ENCODE data around the gene SLC24A4.

Gene SLC24A4

GRCh38 chr14:92404938-92405337 is 82.0 kb downstream of the SLC24A4 start:
- FAIRE-seq, result no peak

GRCh38 chr14:92407410-92407809 is 84.4 kb downstream of the SLC24A4 start:
- no peak for FAIRE-seq

- no peak for FAIRE-seq
These were observed 86.1 kb downstream of the SLC24A4 start for GRCh38 chr14:92409043-92409442.

- no peak for FAIRE-seq
These were observed 88.2 kb downstream of the SLC24A4 start for GRCh38 chr14:92411135-92411534.

- no peak for FAIRE-seq
These were observed 89.0 kb downstream of the SLC24A4 start for GRCh38 chr14:92411941-92412340.

GRCh38 chr14:92412912-92413311 is 89.9 kb downstream of the SLC24A4 start:
- FAIRE-seq, result no peak

- FAIRE-seq, result no peak
These were observed 90.4 kb downstream of the SLC24A4 start for GRCh38 chr14:92413379-92413778.

GRCh38 chr14:92414690-92415445 is 91.9 kb downstream of the SLC24A4 start:
- no peak for FAIRE-seq

- no peak for FAIRE-seq
These were observed 93.0 kb downstream of the SLC24A4 start for GRCh38 chr14:92415969-92416368.

- no peak for FAIRE-seq
These were observed 93.6 kb downstream of the SLC24A4 start for GRCh38 chr14:92416544-92416943.

GRCh38 chr14:92417759-92418158 is 94.8 kb downstream of the SLC24A4 start:
- FAIRE-seq, result no peak

- no peak for FAIRE-seq
These were observed 98.8 kb downstream of the SLC24A4 start for GRCh38 chr14:92421751-92422150.

GRCh38 chr14:92425101-92425500 is 102.1 kb downstream of the SLC24A4 start:
- no peak for FAIRE-seq

GRCh38 chr14:92426237-92426636 is 103.3 kb downstream of the SLC24A4 start:
- no peak for FAIRE-seq

GRCh38 chr14:92427096-92427495 is 104.1 kb downstream of the SLC24A4 start:
- FAIRE-seq, result no peak

- no peak for FAIRE-seq
These were observed 107.7 kb downstream of the SLC24A4 start for GRCh38 chr14:92430686-92431085.

- no peak for FAIRE-seq
These were observed 108.3 kb downstream of the SLC24A4 start for GRCh38 chr14:92431199-92431725.

- FAIRE-seq, result no peak
These were observed 110.4 kb downstream of the SLC24A4 start for GRCh38 chr14:92433407-92433806.

GRCh38 chr14:92435154-92435553 is 112.2 kb downstream of the SLC24A4 start:
- no peak for FAIRE-seq

- no peak for FAIRE-seq
These were observed 113.3 kb downstream of the SLC24A4 start for GRCh38 chr14:92436115-92436776.

- FAIRE-seq, result no peak
These were observed 114.3 kb downstream of the SLC24A4 start for GRCh38 chr14:92437309-92437708.

GRCh38 chr14:92437729-92438285 is 114.8 kb downstream of the SLC24A4 start:
- no peak for FAIRE-seq

GRCh38 chr14:92439537-92440344 is 116.8 kb downstream of the SLC24A4 start:
- no peak for FAIRE-seq
